ENCODE measurements around the gene CCDC178.

DNA sequence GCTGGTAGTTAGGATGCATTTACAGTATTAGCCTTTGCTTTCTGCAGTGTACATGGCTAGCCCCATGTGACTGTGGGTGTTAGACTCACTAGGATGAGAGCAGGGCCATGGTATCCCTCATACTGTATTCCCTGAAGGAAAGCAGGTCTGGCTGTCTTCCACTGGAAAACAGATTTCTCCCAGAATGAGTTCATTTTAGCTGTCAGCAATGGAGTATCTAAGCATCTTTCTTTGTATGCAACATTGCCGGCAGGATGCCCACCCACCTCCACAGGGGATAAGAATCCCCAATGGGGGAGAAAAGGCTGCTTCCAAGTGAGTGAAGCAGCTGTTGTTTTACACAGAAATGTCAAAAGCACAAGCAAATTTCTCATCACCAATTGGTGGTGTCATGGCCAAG lies 525.0 kb downstream of the CCDC178 start:
- TF ChIP-seq, protein P1, sequence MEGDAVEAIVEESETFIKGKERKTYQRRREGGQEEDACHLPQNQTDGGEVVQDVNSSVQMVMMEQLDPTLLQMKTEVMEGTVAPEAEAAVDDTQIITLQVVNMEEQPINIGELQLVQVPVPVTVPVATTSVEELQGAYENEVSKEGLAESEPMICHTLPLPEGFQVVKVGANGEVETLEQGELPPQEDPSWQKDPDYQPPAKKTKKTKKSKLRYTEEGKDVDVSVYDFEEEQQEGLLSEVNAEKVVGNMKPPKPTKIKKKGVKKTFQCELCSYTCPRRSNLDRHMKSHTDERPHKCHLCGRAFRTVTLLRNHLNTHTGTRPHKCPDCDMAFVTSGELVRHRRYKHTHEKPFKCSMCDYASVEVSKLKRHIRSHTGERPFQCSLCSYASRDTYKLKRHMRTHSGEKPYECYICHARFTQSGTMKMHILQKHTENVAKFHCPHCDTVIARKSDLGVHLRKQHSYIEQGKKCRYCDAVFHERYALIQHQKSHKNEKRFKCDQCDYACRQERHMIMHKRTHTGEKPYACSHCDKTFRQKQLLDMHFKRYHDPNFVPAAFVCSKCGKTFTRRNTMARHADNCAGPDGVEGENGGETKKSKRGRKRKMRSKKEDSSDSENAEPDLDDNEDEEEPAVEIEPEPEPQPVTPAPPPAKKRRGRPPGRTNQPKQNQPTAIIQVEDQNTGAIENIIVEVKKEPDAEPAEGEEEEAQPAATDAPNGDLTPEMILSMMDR (conservative IDR thresholded peaks at IDR 0.05): no peak
- TF ChIP-seq EZH2 (IDR thresholded peaks at IDR 0.05; ENCODE audit: low read depth): no peak

Data from PC-9 (cell line).